CD4-positive, alpha-beta T cell treated with Interleukin-15 for 4 hours (primary cell): ENCODE data around the gene TMEM269.
"Not testable (repeated sequence)": the region's sequence is repeated elsewhere in the genome, so short reads cannot be mapped to it uniquely, and the experiment has no call there.

Experiments
- DNase-seq: peaks from one replicate; pipeline ENCODE4 v3.0.0-alpha.2; 2020; ENCODE audit warnings: low spot score

Gene TMEM269

GRCh38 chr1:42777852-42778251 lies 6.9 kb upstream of the TMEM269 start:
- peak; percentile 26 for DNase-seq

GRCh38 chr1:42779725-42780124 lies 5.1 kb upstream of the TMEM269 start:
- DNase-seq: no peak

- DNase-seq: no peak
Observed at GRCh38 chr1:42780176-42780575, 4.6 kb upstream of the TMEM269 start.

- no peak for DNase-seq
Observed at GRCh38 chr1:42783092-42783491, 1.7 kb upstream of the TMEM269 start.

GRCh38 chr1:42784547-42784945 lies 245 bp upstream of the TMEM269 start:
- no peak for DNase-seq

GRCh38 chr1:42786097-42786496 lies 1.3 kb downstream of the TMEM269 start:
- no peak for DNase-seq

GRCh38 chr1:42788021-42788420 lies 3.2 kb downstream of the TMEM269 start:
- DNase-seq: no peak

- DNase-seq: no peak
Observed at GRCh38 chr1:42793824-42794223, 9.0 kb downstream of the TMEM269 start.

GRCh38 chr1:42797414-42797813 lies 12.6 kb downstream of the TMEM269 start:
- no peak for DNase-seq

GRCh38 chr1:42797979-42798378 lies 13.2 kb downstream of the TMEM269 start:
- DNase-seq: no peak

- no peak for DNase-seq
Observed at GRCh38 chr1:42801832-42802473, 17.2 kb downstream of the TMEM269 start.

- no peak for DNase-seq
Observed at GRCh38 chr1:42806171-42806570, 21.4 kb downstream of the TMEM269 start.

- DNase-seq: no peak
Observed at GRCh38 chr1:42806593-42806992, 21.8 kb downstream of the TMEM269 start.

GRCh38 chr1:42807056-42807668 lies 22.4 kb downstream of the TMEM269 start:
- no peak for DNase-seq

GRCh38 chr1:42814815-42815214 lies 30.0 kb downstream of the TMEM269 start:
- DNase-seq: not testable (repeated sequence)

- peak; percentile 1 for DNase-seq
Observed at GRCh38 chr1:42815941-42816584, 31.3 kb downstream of the TMEM269 start.

GRCh38 chr1:42816585-42817439 lies 32.0 kb downstream of the TMEM269 start, which contains the start of the genes ERMAP and SVBP:
TSS of gene ERMAP (plus strand) at chr1:42817122. CDS start at chr1:42830449, 13,327 bp downstream.
TSS of gene SVBP (minus strand) at chr1:42817397. CDS start at chr1:42816544, 853 bp downstream.
- DNase-seq: peak; percentile 93

GRCh38 chr1:42817440-42817767 lies 32.6 kb downstream of the TMEM269 start:
- DNase-seq: no peak

GRCh38 chr1:42817976-42818375 lies 33.2 kb downstream of the TMEM269 start:
- no peak for DNase-seq

GRCh38 chr1:42820813-42821212 lies 36.0 kb downstream of the TMEM269 start:
- no peak for DNase-seq

- DNase-seq: no peak
Observed at GRCh38 chr1:42821690-42822089, 36.9 kb downstream of the TMEM269 start.

- DNase-seq: no peak
Observed at GRCh38 chr1:42822800-42823392, 38.1 kb downstream of the TMEM269 start.
